Measurements from ENCODE around the gene PTPA.
"Not testable (repeated sequence)": the region's sequence is repeated elsewhere in the genome, so short reads cannot be mapped to it uniquely, and the experiment has no call there.

Gene PTPA

GRCh38 chr9:129111528-129112151, 425 bp downstream of the PTPA start:
- H3K9me3 Mint-ChIP-seq: no peaks in the 10 kb centered on the region
- no peaks in the 10 kb centered on the region for H3K36me3 Mint-ChIP-seq (ENCODE audit: low read depth)
- peak overlapping the region; percentile 93 for H3K27ac Mint-ChIP-seq
- H3K27me3 Mint-ChIP-seq (ENCODE audit: low read depth): no peaks in the 10 kb centered on the region
- peaks cover 20% of the 10 kb centered on the region for H3K4me1 Mint-ChIP-seq (ENCODE audit: low read depth)
- H3K4me3 Mint-ChIP-seq: peak overlapping the region; percentile 93

GRCh38 chr9:129112526-129112925, 1.3 kb downstream of the PTPA start:
- not testable (repeated sequence) for H3K27me3 Mint-ChIP-seq (ENCODE audit: low read depth); H3K9me3 Mint-ChIP-seq; H3K36me3 Mint-ChIP-seq (ENCODE audit: low read depth)
- Mint-ChIP-seq H3K4me1 (ENCODE audit: low read depth) (peaks cover 20% of the 10 kb centered on the region), H3K4me3 (peak overlapping the region; percentile 93), H3K27ac (peak overlapping the region; percentile 93)

GRCh38 chr9:129113645-129114304, 2.6 kb downstream of the PTPA start:
- H3K27ac Mint-ChIP-seq: no peak overlapping the region
- no peaks in the 10 kb centered on the region for H3K36me3 Mint-ChIP-seq (ENCODE audit: low read depth)
- H3K4me3 Mint-ChIP-seq: no peak overlapping the region

GRCh38 chr9:129118799-129119198, 7.6 kb downstream of the PTPA start:
- Mint-ChIP-seq H3K4me3 (no peak overlapping the region), H3K27me3 (ENCODE audit: low read depth) (no peaks in the 10 kb centered on the region), H3K27ac (no peak overlapping the region), H3K4me1 (ENCODE audit: low read depth) (peaks cover 7% of the 10 kb centered on the region), H3K36me3 (ENCODE audit: low read depth) (peaks cover 7% of the 10 kb centered on the region), H3K9me3 (no peaks in the 10 kb centered on the region)

More at GRCh38 chr9:129113645-129114304, 2.6 kb downstream of the PTPA start:
- H3K27me3 Mint-ChIP-seq (ENCODE audit: low read depth): no peaks in the 10 kb centered on the region
- H3K9me3 Mint-ChIP-seq: no peaks in the 10 kb centered on the region
- H3K4me1 Mint-ChIP-seq (ENCODE audit: low read depth): peaks cover 20% of the 10 kb centered on the region

GRCh38 chr9:129121483-129121882, 10.3 kb downstream of the PTPA start:
- H3K4me3 Mint-ChIP-seq: no peak overlapping the region
- H3K27me3 Mint-ChIP-seq (ENCODE audit: low read depth): no peaks in the 10 kb centered on the region
- H3K9me3 Mint-ChIP-seq: no peaks in the 10 kb centered on the region
- H3K27ac Mint-ChIP-seq: no peak overlapping the region
- peaks cover 3% of the 10 kb centered on the region for H3K4me1 Mint-ChIP-seq (ENCODE audit: low read depth)
- peaks cover 9% of the 10 kb centered on the region for H3K36me3 Mint-ChIP-seq (ENCODE audit: low read depth)

- H3K4me1 Mint-ChIP-seq (ENCODE audit: low read depth): peaks cover 3% of the 10 kb centered on the region
- no peak overlapping the region for H3K27ac Mint-ChIP-seq
- no peaks in the 10 kb centered on the region for H3K27me3 Mint-ChIP-seq (ENCODE audit: low read depth)
- H3K4me3 Mint-ChIP-seq: no peak overlapping the region
- H3K36me3 Mint-ChIP-seq (ENCODE audit: low read depth): peaks cover 9% of the 10 kb centered on the region
- H3K9me3 Mint-ChIP-seq: no peaks in the 10 kb centered on the region
Measured at GRCh38 chr9:129122133-129122532, 10.9 kb downstream of the PTPA start.

GRCh38 chr9:129122976-129123375, 11.8 kb downstream of the PTPA start:
- not testable (repeated sequence) for H3K4me3 Mint-ChIP-seq; H3K27ac Mint-ChIP-seq; H3K9me3 Mint-ChIP-seq; H3K27me3 Mint-ChIP-seq (ENCODE audit: low read depth); H3K4me1 Mint-ChIP-seq (ENCODE audit: low read depth)
- peaks cover 15% of the 10 kb centered on the region for H3K36me3 Mint-ChIP-seq (ENCODE audit: low read depth)

GRCh38 chr9:129124506-129125069, 13.4 kb downstream of the PTPA start:
- H3K27ac Mint-ChIP-seq: no peak overlapping the region
- H3K9me3 Mint-ChIP-seq: no peaks in the 10 kb centered on the region
- no peak overlapping the region for H3K4me3 Mint-ChIP-seq
- H3K36me3 Mint-ChIP-seq (ENCODE audit: low read depth): peaks cover 15% of the 10 kb centered on the region
- H3K27me3 Mint-ChIP-seq (ENCODE audit: low read depth): no peaks in the 10 kb centered on the region
- peaks cover 2% of the 10 kb centered on the region for H3K4me1 Mint-ChIP-seq (ENCODE audit: low read depth)

GRCh38 chr9:129125478-129125877, 14.3 kb downstream of the PTPA start:
- Mint-ChIP-seq H3K27ac (no peak overlapping the region), H3K27me3 (ENCODE audit: low read depth) (no peaks in the 10 kb centered on the region), H3K4me1 (ENCODE audit: low read depth) (no peaks in the 10 kb centered on the region), H3K4me3 (no peak overlapping the region), H3K9me3 (no peaks in the 10 kb centered on the region), H3K36me3 (ENCODE audit: low read depth) (peaks cover 13% of the 10 kb centered on the region)

GRCh38 chr9:129126749-129127618, 15.8 kb downstream of the PTPA start:
- H3K36me3 Mint-ChIP-seq (ENCODE audit: low read depth): peaks cover 24% of the 10 kb centered on the region
- H3K27ac Mint-ChIP-seq: no peak overlapping the region
- no peaks in the 10 kb centered on the region for H3K9me3 Mint-ChIP-seq
- H3K4me1 Mint-ChIP-seq (ENCODE audit: low read depth): peaks cover 5% of the 10 kb centered on the region
- H3K4me3 Mint-ChIP-seq: no peak overlapping the region
- H3K27me3 Mint-ChIP-seq (ENCODE audit: low read depth): no peaks in the 10 kb centered on the region

GRCh38 chr9:129128689-129129088, 17.5 kb downstream of the PTPA start:
- peaks cover 6% of the 10 kb centered on the region for H3K4me1 Mint-ChIP-seq (ENCODE audit: low read depth)
- H3K36me3 Mint-ChIP-seq (ENCODE audit: low read depth): peaks cover 25% of the 10 kb centered on the region
- H3K9me3 Mint-ChIP-seq: no peaks in the 10 kb centered on the region
- no peak overlapping the region for H3K27ac Mint-ChIP-seq
- no peaks in the 10 kb centered on the region for H3K27me3 Mint-ChIP-seq (ENCODE audit: low read depth)
- H3K4me3 Mint-ChIP-seq: no peak overlapping the region

GRCh38 chr9:129130271-129130670, 19.1 kb downstream of the PTPA start:
- H3K27me3 Mint-ChIP-seq (ENCODE audit: low read depth); H3K4me3 Mint-ChIP-seq; H3K4me1 Mint-ChIP-seq (ENCODE audit: low read depth); H3K9me3 Mint-ChIP-seq; H3K27ac Mint-ChIP-seq: not testable (repeated sequence)
- peaks cover 28% of the 10 kb centered on the region for H3K36me3 Mint-ChIP-seq (ENCODE audit: low read depth)

GRCh38 chr9:129130791-129131190, 19.6 kb downstream of the PTPA start:
- no peaks in the 10 kb centered on the region for H3K27me3 Mint-ChIP-seq (ENCODE audit: low read depth)
- no peak overlapping the region for H3K4me3 Mint-ChIP-seq
- peaks cover 28% of the 10 kb centered on the region for H3K36me3 Mint-ChIP-seq (ENCODE audit: low read depth)
- H3K27ac Mint-ChIP-seq: no peak overlapping the region
- H3K4me1 Mint-ChIP-seq (ENCODE audit: low read depth): peaks cover 8% of the 10 kb centered on the region
- no peaks in the 10 kb centered on the region for H3K9me3 Mint-ChIP-seq

GRCh38 chr9:129131300-129132145, 20.3 kb downstream of the PTPA start:
- no peak overlapping the region for H3K4me3 Mint-ChIP-seq
- H3K27me3 Mint-ChIP-seq (ENCODE audit: low read depth): no peaks in the 10 kb centered on the region
- H3K27ac Mint-ChIP-seq: peak overlapping the region; percentile 15
- peaks cover 8% of the 10 kb centered on the region for H3K4me1 Mint-ChIP-seq (ENCODE audit: low read depth)
- H3K9me3 Mint-ChIP-seq: no peaks in the 10 kb centered on the region
- H3K36me3 Mint-ChIP-seq (ENCODE audit: low read depth): peaks cover 28% of the 10 kb centered on the region

Data from T-helper 1 cell treated with Interleukin-12 subunit alpha and Interleukin-12 subunit beta and Interleukin-4 antibody, amounts not matched to agents 30 μg/mL and 1 μg/mL, for 36 hours (primary cell).